ENCODE results near the gene HTR4.

HTR4 gene

GRCh38 chr5:148660346-148660660, 6.0 kb upstream of the HTR4 start:
- no peak for DNase-seq

- DNase-seq: no peak
Measured at GRCh38 chr5:148659641-148660345, 5.5 kb upstream of the HTR4 start.

GRCh38 chr5:148653291-148653835, 964 bp downstream of the HTR4 start:
- DNase-seq: no peak

DNA sequence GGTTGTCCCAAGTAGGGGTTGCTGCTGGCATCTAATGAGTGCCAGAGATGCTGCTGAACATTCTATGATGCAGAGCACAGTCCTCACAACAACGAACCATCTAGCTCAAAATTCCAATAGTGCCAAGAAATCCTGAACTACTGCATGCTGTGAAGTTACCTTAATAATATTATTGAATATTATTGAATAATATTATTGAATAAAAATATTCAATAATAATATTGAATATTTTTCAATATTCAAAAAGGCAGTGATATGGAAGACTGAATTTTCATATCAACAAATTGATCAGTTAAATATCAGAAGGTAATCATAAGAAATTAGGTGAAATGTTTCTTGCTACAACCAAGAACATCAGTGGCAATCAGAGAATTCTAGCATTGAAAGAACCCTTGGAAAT, 2.8 kb downstream of the HTR4 start:
- no peak for DNase-seq

- no peak for DNase-seq
Measured at GRCh38 chr5:148645527-148645926, 8.8 kb downstream of the HTR4 start.

- DNase-seq: no peak
Measured at GRCh38 chr5:148641735-148642134, 12.6 kb downstream of the HTR4 start.

DNA sequence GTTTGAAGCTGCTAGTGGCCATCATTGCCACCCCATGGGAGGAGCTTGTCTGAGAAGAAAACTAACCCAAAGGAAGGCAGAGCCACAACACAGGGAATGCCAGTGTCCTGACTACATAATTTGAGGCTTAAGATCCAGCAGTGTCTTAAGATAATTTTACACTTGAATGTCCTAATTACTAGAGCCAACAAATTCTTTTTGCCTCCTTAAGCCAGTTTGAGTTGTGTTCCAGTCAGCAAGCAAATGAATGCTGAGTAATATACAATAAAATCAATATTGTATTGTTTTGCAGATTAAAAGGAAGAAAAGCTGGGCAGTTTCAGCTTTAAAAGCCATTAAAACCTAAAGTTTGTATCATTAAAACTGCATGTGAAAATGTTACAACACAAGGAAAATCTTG, 13.9 kb downstream of the HTR4 start:
- DNase-seq: no peak

DNA sequence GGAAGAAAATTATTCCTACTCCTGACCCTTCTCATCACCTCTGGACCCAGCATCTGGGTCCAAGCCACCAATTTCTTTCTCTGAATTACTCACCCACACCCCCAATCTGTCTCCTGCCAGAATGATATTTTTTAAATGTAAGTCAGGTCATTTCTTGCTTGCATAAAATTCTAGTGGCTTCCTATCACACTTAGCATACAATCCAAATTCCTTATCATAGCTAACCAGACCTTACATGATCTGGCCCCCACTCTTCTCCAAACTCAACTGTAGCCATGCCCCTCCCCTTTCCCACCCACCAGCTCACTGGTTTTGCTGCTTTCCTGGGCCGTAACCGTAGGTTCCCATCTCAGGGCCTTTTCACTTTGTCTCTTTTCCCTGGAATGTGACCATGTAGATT, 15.2 kb downstream of the HTR4 start:
- DNase-seq: no peak

DNA sequence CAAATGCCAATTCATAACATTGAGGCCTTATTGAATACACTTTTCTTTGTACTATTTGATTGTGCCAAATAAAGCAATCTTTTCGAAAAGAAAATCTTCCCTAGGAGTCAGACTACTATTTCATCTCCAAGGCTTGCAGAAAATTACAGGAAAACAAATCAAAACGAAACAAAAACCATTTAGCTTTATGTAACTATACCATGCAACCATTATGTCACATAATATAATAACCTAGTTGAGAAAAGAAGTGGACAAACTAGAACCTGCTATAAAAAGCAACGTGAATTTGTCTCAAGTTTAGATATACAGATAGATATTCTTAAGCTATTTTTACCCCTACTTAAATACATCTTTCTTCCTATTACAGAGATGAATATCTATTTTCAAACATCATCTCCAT, 18.0 kb downstream of the HTR4 start:
- no peak for DNase-seq

DNA sequence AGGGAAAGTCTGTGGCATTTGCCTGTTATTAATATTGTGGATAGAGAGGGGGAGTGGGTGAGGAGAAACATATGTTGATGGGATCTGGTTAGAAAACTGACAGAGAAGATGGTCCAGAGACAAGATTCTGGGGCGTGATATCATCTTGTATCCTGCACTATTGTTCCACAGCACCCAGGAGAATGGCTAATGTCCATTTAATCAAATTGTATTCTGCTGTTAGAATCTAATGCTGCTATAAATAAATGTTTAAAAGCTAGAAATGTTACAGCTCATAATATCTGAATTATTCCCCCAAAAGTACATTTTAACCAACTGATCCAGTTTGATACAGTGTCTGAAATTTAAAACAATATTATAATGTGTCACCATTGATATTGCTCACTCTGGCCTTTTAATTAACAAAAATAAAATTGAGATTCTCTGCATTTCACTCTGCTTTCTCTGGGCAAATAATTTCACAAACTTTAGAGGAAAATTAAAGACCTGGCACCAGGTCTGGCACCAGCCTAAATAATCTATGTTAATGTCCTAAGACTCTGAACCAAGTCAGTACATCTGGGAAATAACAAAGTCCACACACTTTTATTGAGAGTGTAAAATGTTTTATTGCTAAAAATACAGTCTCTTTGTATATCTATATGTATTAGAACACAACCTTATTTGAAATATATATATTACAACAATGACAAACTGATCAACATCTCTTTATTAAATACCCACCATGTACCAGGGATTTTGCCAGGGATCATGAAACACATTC, 18.8 kb downstream of the HTR4 start:
- no peak for DNase-seq

DNA sequence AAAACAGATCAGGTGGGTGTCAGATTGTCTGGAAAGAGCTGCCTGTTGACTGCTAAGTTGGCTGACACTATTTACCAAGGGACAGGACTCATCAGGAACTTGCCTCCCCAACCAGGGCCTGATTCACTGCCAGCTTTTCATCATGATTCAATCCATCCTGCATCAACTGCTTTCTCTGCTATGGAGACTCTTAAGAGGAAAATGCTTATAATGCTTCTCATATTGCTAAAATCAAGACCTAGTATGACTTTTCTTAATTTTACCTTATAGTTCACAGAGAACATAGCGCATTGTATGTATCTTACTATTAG, 21.3 kb downstream of the HTR4 start:
- DNase-seq: no peak

GRCh38 chr5:148632255-148633066, 21.9 kb downstream of the HTR4 start:
- DNase-seq: no peak

DNA sequence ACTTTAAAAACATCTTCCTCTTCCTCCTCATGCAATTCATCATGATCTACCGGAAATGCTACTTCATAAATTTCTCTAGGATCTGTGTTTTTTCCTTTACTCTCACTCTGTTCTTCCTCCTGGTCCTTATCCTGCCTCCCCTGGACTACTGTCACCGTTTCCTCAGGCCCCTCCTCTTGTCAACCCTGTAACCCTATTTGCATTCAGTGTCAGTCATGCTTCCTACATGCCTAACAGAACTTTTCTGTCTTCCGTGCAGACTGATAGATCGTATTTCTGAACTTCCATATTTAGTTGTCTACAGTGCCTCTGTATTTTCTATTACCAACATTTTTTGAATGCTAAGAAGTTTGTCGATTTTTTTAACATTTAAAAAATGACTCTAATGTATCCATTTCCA, 27.3 kb downstream of the HTR4 start:
- DNase-seq: no peak

- DNase-seq: no peak
Measured at GRCh38 chr5:148626081-148626613, 28.2 kb downstream of the HTR4 start.

DNA sequence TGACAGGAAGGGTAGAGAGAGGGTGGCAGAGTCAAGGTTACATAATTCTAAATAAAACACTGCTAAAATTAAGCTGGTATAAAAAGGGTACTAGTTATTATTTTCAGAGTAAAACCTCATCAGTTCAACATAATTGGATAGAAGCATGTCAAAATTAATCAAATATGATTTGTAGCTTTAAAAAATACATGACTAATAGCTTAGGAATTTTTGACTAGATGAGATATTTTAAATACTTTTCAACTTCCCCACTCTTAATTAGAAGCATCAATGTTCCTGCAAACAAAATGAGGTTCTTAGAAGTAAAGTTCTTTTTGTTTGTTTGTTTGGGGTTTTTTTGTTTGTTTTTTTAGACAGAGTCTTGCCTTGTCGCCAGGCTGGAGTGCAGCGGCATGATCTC, 29.1 kb downstream of the HTR4 start:
- no peak for DNase-seq

- no peak for DNase-seq
Measured at GRCh38 chr5:148623741-148624140, 30.6 kb downstream of the HTR4 start.

DNA sequence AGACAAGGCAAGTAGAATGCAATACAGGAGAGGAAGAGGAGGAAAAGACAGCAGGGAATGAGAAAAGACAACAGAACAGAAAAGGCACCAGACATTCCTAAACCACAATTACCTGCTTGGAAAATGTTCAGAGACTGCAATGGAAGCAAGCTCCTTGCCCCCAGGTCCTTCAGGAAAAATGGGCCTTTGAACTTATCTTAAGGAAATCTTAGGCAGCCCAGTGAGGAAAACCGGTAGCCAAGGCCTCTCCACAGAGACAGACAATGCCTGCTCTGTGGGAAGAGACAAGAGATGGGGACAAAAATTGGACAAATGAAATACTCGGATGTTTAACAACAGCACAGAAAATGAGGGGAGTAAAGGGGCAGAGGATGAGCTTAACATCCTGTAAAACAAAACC, 31.2 kb downstream of the HTR4 start:
- no peak for DNase-seq

GRCh38 chr5:148620696-148621095, 33.6 kb downstream of the HTR4 start:
- no peak for DNase-seq

GRCh38 chr5:148620091-148620490, 34.2 kb downstream of the HTR4 start:
- no peak for DNase-seq

- no peak for DNase-seq
Measured at GRCh38 chr5:148619484-148619883, 34.8 kb downstream of the HTR4 start.

- no peak for DNase-seq
Measured at GRCh38 chr5:148615644-148616275, 38.6 kb downstream of the HTR4 start.

GRCh38 chr5:148607406-148607805, 46.9 kb downstream of the HTR4 start:
- no peak for DNase-seq

GRCh38 chr5:148606296-148606695, 48.0 kb downstream of the HTR4 start:
- DNase-seq: no peak
